Neutrophil (primary cell): Measurements from ENCODE around the gene REEP1.
A peak's percentile ranks its signal among the peaks of the same experiment; 100 is the strongest.

Experiments used
- H3K27ac ChIP-seq: fragments of 200-600 bp; sonication (generic); 2 replicates; pipeline ENCODE4 v1.5.1; 2016; ENCODE audit warnings: mild to moderate bottlenecking, moderate library complexity
- H3K27me3 ChIP-seq: fragments of 200-600 bp; sonication (generic); 2 replicates; pipeline ENCODE4 v1.6.0; 2016; ENCODE audit warnings: mild to moderate bottlenecking
- H3K36me3 ChIP-seq: fragments of 200-600 bp; sonication (generic); 2 replicates; pipeline ENCODE4 v1.5.1; 2017
- H3K4me1 ChIP-seq, 2 experiments: fragments of 200-600 bp in 1 of 2; sonication (generic) in 1 of 2; 1 replicate in 1 of 2; 2 replicates in 1 of 2; pipeline versions ENCODE4 v1.5.1 to v1.6.1; 2013 to 2016; ENCODE audit warnings: low read depth in 1 of 2, low read length in 1 of 2, mild to moderate bottlenecking in 1 of 2, moderate library complexity in 1 of 2; ENCODE audit not compliant: control insufficient read depth in 1 of 2, insufficient read depth in 1 of 2
- H3K4me3 ChIP-seq, 2 experiments: fragments of 200-600 bp in 1 of 2; sonication (generic) in 1 of 2; 1 replicate in 1 of 2; 2 replicates in 1 of 2; pipeline ENCODE4 v1.5.1; 2013 to 2016; ENCODE audit warnings: low read depth in 1 of 2, low read length in 1 of 2, mild to moderate bottlenecking in 1 of 2, moderate library complexity in 1 of 2
- H3K9me3 ChIP-seq: fragments of 200-600 bp; sonication (generic); 2 replicates; pipeline ENCODE4 v1.5.1; 2016
- CTCF ChIP-seq: fragments of 200-600 bp; sonication (generic); IDR thresholded peaks from 2 replicates; pipeline ENCODE4 v1.5.1; 2016; ENCODE audit warnings: antibody characterized with exemption

The REEP1 gene

GRCh38 chr2:86176597-86176996, 160.8 kb downstream of the REEP1 start:
- Histone ChIP-seq H3K36me3 (peaks cover 55% of the 10 kb centered on the region), H3K4me1 (peaks cover 9 to 12% of the 10 kb centered on the region in 2 experiments), H3K4me3 (no peak overlapping the region), H3K27me3 (no peaks in the 10 kb centered on the region), H3K9me3 (no peaks in the 10 kb centered on the region), H3K27ac (no peak overlapping the region)
- no peak for TF ChIP-seq CTCF

DNA sequence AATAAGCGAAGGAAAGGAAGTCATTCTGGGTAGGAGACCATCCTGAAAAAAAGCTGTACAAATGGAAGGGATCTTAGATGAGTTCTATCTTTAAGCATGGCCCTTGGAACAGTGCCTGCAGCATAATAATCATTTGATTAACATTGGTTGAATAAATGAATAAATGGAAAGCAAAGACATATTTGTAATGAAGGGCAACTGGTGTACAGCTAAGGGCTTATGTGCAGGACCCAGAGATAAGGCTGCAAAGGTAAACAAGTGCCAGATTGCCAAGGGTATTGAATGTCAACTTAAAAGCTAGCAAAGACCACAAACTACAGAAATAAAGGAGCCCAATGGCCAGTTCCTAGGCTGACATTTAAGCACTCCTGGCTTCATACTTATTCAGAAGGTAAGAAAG, 161.6 kb downstream of the REEP1 start:
- Histone ChIP-seq H3K4me1 (peaks cover 9 to 12% of the 10 kb centered on the region in 2 experiments), H3K4me3 (no peak overlapping the region), H3K9me3 (no peaks in the 10 kb centered on the region), H3K27ac (no peak overlapping the region), H3K36me3 (peaks cover 63% of the 10 kb centered on the region), H3K27me3 (no peaks in the 10 kb centered on the region)
- TF ChIP-seq CTCF, result no peak

GRCh38 chr2:86174445-86174844, 163.0 kb downstream of the REEP1 start:
- H3K27ac ChIP-seq, result peak overlapping the region; percentile 24
- no peaks in the 10 kb centered on the region for H3K9me3 ChIP-seq
- H3K4me1 ChIP-seq, result peaks cover 9 to 12% of the 10 kb centered on the region in 2 experiments

GRCh38 chr2:86172610-86173009, 164.8 kb downstream of the REEP1 start:
- no peak overlapping the region for H3K27ac ChIP-seq
- peaks cover 64% of the 10 kb centered on the region for H3K36me3 ChIP-seq

More at GRCh38 chr2:86174445-86174844, 163.0 kb downstream of the REEP1 start:
- peaks cover 70% of the 10 kb centered on the region for H3K36me3 ChIP-seq
- H3K27me3 ChIP-seq, result no peaks in the 10 kb centered on the region
- TF ChIP-seq CTCF, result no peak
- no peak overlapping the region for H3K4me3 ChIP-seq

DNA sequence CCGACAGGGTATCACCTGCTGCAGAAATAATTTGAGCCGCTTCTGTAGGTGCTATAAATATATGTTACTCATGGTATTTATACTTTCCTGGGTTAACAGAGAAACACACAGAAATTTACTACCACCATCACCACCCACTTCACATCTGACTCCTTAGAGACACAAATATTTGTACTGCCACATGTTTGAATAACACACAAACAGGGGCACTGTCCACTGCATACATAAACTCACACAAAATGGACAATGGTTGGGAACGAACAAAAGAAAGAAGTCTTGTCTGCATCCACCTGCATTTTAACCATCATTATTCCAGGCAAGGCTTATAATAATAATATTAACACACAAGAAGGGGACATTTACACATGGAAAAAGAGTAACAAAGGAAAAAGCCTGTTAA, 166.1 kb downstream of the REEP1 start:
- H3K36me3 ChIP-seq, result peaks cover 60% of the 10 kb centered on the region
- TF ChIP-seq CTCF, result no peak

More at GRCh38 chr2:86172610-86173009, 164.8 kb downstream of the REEP1 start:
- TF ChIP-seq CTCF, result no peak
- Histone ChIP-seq H3K4me1 (peaks cover 9 to 12% of the 10 kb centered on the region in 2 experiments), H3K4me3 (no peak overlapping the region), H3K9me3 (no peaks in the 10 kb centered on the region), H3K27me3 (no peaks in the 10 kb centered on the region)

GRCh38 chr2:86170449-86170848, 167.0 kb downstream of the REEP1 start:
- no peak overlapping the region for H3K4me3 ChIP-seq
- peaks cover 61% of the 10 kb centered on the region for H3K36me3 ChIP-seq
- TF ChIP-seq CTCF, result no peak
- H3K4me1 ChIP-seq, result peaks cover 9 to 12% of the 10 kb centered on the region in 2 experiments
- H3K27ac ChIP-seq, result no peak overlapping the region
- H3K27me3 ChIP-seq, result no peaks in the 10 kb centered on the region
- no peaks in the 10 kb centered on the region for H3K9me3 ChIP-seq

More for the DNA sequence above, 166.1 kb downstream of the REEP1 start:
- H3K27me3 ChIP-seq, result no peaks in the 10 kb centered on the region
- peaks cover 9 to 12% of the 10 kb centered on the region in 2 experiments for H3K4me1 ChIP-seq
- no peaks in the 10 kb centered on the region for H3K9me3 ChIP-seq
- H3K27ac ChIP-seq, result no peak overlapping the region
- H3K4me3 ChIP-seq, result no peak overlapping the region
